ENCODE data around the gene ASS1.

ASS1 gene

DNA sequence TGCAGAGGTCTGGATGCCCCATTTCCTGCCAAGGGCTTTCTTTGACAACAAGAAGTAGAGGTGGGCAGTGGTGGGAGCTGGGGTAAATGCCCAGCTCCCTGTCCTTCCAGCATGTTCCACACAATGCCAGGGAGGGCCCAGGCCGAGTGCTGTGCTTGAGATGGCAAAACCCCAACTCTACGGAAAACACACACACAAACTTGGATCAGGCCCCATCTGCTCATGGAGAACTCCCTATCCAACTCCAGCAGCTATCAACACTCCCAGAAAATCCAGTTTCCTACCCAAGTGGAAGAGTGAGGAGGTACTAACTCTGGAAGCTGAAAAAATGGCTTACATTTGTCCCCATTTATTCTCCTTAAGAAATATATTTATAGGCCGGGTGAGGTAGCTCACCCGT is 73.5 kb downstream of the ASS1 start:
- H3K36me3 ChIP-seq (ENCODE audit: control insufficient read depth, low read length): no peaks in the 10 kb centered on the region
- H3K9me2 ChIP-seq (replicated peaks; ENCODE audit: control insufficient read depth, low read length): no peaks in the 10 kb centered on the region
- no peak overlapping the region for H3K4me2 ChIP-seq (ENCODE audit: low read length)
- TF ChIP-seq, protein P1, sequence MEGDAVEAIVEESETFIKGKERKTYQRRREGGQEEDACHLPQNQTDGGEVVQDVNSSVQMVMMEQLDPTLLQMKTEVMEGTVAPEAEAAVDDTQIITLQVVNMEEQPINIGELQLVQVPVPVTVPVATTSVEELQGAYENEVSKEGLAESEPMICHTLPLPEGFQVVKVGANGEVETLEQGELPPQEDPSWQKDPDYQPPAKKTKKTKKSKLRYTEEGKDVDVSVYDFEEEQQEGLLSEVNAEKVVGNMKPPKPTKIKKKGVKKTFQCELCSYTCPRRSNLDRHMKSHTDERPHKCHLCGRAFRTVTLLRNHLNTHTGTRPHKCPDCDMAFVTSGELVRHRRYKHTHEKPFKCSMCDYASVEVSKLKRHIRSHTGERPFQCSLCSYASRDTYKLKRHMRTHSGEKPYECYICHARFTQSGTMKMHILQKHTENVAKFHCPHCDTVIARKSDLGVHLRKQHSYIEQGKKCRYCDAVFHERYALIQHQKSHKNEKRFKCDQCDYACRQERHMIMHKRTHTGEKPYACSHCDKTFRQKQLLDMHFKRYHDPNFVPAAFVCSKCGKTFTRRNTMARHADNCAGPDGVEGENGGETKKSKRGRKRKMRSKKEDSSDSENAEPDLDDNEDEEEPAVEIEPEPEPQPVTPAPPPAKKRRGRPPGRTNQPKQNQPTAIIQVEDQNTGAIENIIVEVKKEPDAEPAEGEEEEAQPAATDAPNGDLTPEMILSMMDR (IDR thresholded peaks at IDR 0.05; ENCODE audit: low read depth, low read length, poor library complexity, severe bottlenecking): no peak
- TF ChIP-seq EZH2phosphoT487 (IDR thresholded peaks at IDR 0.05; ENCODE audit: borderline replicate concordance, low read length): no peak
- no peaks in the 10 kb centered on the region for H3F3A ChIP-seq (ENCODE audit: control insufficient read depth, insufficient read depth)
- H3K4me3 ChIP-seq (ENCODE audit: low read length): no peak overlapping the region
- no peaks in the 10 kb centered on the region for H3K79me2 ChIP-seq (ENCODE audit: control insufficient read depth, low read length)
- no peaks in the 10 kb centered on the region for H3K9me3 ChIP-seq (ENCODE audit: control insufficient read depth, insufficient read depth, low read length)
- H3K4me1 ChIP-seq (ENCODE audit: control insufficient read depth, low read length): no peaks in the 10 kb centered on the region
- H3K27ac ChIP-seq (ENCODE audit: low read depth, low read length): no peak overlapping the region
- H3K27me3 ChIP-seq (ENCODE audit: control insufficient read depth, low read length): no peaks in the 10 kb centered on the region
- no peaks in the 10 kb centered on the region; the same call in 1 of the 2 replicates for H4K20me1 ChIP-seq (ENCODE audit: control insufficient read depth, insufficient read depth, low read depth, low read length)

DNA sequence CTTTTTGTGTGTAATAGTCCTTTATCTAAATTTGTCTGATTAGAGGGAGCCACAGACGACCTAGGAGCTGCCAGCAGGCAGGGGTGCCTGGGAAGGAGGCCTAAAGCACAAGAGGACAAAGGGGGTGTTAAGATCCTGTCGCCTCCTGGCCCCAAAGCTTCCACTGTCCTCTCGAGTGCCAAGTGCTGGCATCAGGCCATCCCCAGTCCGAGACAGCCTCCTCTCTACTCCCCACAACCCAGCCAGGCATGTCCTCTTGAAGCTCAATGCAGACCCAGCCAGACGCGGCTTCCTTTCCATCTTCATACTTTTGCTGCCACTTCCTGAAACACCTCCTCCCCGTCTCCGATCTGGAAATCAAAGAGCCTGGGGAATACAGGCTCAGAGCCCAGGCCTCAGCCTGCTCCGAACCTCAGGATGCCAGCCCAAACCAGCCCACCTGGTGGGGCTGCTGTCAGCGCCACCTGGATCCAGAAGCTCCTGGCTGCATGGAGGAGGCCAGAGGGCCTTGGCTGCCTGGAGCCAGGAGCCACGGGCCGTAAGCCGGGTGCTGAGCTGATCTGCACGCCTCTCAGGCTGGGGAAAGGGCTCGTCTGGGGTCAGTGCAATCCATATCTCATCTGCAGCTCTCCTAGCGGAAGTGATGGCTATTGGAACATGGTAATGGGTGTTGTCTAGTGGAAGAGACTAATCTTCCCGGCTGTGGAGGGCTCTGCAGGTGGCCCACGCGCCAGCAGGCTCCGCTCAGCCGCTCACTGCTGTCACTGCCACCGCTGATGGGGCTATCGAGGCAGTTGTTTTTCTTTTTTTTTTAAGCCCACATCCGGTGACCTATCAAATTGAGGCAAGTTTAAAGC is 74.4 kb downstream of the ASS1 start:
- Histone ChIP-seq H4K20me1 (ENCODE audit: control insufficient read depth, insufficient read depth, low read depth, low read length) (no peaks in the 10 kb centered on the region; the same call in 1 of the 2 replicates), H3K79me2 (ENCODE audit: control insufficient read depth, low read length) (no peaks in the 10 kb centered on the region), H3F3A (ENCODE audit: control insufficient read depth, insufficient read depth) (no peaks in the 10 kb centered on the region), H3K27me3 (ENCODE audit: control insufficient read depth, low read length) (no peaks in the 10 kb centered on the region), H3K9me2 (replicated peaks; ENCODE audit: control insufficient read depth, low read length) (no peaks in the 10 kb centered on the region), H3K9me3 (ENCODE audit: control insufficient read depth, insufficient read depth, low read length) (no peaks in the 10 kb centered on the region), H3K27ac (ENCODE audit: low read depth, low read length) (no peak overlapping the region), H3K4me3 (ENCODE audit: low read length) (no peak overlapping the region), H3K36me3 (ENCODE audit: control insufficient read depth, low read length) (no peaks in the 10 kb centered on the region), H3K4me2 (ENCODE audit: low read length) (no peak overlapping the region), H3K4me1 (ENCODE audit: control insufficient read depth, low read length) (no peaks in the 10 kb centered on the region)
- TF ChIP-seq, protein P1 (IDR thresholded peaks at IDR 0.05; ENCODE audit: low read depth, low read length, poor library complexity, severe bottlenecking): no peak
- TF ChIP-seq EZH2phosphoT487 (IDR thresholded peaks at IDR 0.05; ENCODE audit: borderline replicate concordance, low read length): no peak

DNA sequence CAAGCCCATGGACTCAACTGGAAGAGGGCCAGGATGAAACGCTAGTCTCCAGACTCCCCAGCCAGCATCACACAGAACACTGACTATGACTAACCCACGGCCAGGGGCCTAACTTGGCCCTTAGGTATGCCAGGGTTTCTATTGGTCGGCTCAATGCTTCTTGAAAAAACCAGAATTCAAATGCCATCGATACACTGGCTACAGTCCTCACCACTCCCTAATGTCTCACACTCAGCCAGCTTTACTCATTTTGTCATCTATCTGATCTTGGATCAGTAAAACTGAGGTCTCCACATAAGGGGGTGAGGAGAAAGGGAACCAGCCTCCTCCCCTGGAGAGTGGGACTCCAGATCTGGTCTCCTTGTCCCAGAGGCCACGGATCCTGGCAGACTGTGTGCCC is 75.2 kb downstream of the ASS1 start:
- H3K4me2 ChIP-seq (ENCODE audit: low read length): no peak overlapping the region
- TF ChIP-seq, protein P1 (IDR thresholded peaks at IDR 0.05; ENCODE audit: low read depth, low read length, poor library complexity, severe bottlenecking): no peak
- H4K20me1 ChIP-seq (ENCODE audit: control insufficient read depth, insufficient read depth, low read depth, low read length): no peaks in the 10 kb centered on the region; the same call in 1 of the 2 replicates
- no peak overlapping the region for H3K27ac ChIP-seq (ENCODE audit: low read depth, low read length)
- no peaks in the 10 kb centered on the region for H3K36me3 ChIP-seq (ENCODE audit: control insufficient read depth, low read length)
- no peaks in the 10 kb centered on the region for H3K9me2 ChIP-seq (replicated peaks; ENCODE audit: control insufficient read depth, low read length)
- no peaks in the 10 kb centered on the region for H3K9me3 ChIP-seq (ENCODE audit: control insufficient read depth, insufficient read depth, low read length)
- H3K4me3 ChIP-seq (ENCODE audit: low read length): no peak overlapping the region
- H3K27me3 ChIP-seq (ENCODE audit: control insufficient read depth, low read length): no peaks in the 10 kb centered on the region
- H3K79me2 ChIP-seq (ENCODE audit: control insufficient read depth, low read length): no peaks in the 10 kb centered on the region
- H3K4me1 ChIP-seq (ENCODE audit: control insufficient read depth, low read length): no peaks in the 10 kb centered on the region
- H3F3A ChIP-seq (ENCODE audit: control insufficient read depth, insufficient read depth): no peaks in the 10 kb centered on the region
